HTR-8/SVneo (cell line): ENCODE measurements around the gene CHST8.
"Not testable (repeated sequence)": the region's sequence is repeated elsewhere in the genome, so short reads cannot be mapped to it uniquely, and the experiment has no call there.

ENCODE experiments used
- DNase-seq: peaks from one replicate; pipeline ENCODE4 v3.0.0; 2011; ENCODE audit warnings: low spot score, mixed read lengths; ENCODE audit not compliant: insufficient read length
- FAIRE-seq: peaks from 2 replicates; lab custom pipeline; 2011; peaks lifted over from hg19 to GRCh38; lab: Jason Lieb, UNC

The CHST8 gene

DNA sequence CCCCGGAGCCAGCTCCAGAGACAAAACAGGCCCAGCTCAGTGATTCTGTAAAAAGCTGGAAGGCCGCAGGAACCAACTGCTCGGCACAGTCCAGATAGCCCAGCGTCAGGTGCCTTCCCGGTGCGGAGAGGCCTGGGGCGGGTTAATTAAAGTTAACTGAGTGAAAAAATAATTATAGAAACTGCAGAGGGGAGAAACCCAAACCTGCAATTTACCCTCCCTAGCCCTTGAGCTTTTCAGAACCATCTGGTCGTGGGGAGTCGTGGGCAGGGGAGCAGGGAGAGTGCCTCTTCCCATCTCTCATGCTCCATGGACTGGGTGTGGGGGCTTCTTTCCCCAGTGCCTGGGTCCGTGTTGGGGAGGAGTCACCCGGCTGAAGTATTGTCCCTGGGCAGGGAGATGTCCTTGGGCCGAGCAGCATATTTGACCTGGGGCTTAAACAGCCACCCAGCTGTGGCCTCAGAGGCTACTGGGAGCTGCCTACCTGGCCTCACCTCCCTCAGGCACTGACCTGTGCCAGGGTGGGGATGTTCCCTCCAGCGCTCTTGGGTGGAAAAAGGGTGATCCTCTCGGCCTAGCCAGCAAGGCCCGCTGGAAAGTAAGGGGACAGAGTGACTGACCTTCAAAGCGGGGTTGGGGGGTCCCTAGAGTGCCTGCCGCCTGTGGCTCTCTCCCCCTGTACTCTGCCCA lies 65.9 kb downstream of the CHST8 start:
- FAIRE-seq (no peak), DNase-seq (no peak)

DNA sequence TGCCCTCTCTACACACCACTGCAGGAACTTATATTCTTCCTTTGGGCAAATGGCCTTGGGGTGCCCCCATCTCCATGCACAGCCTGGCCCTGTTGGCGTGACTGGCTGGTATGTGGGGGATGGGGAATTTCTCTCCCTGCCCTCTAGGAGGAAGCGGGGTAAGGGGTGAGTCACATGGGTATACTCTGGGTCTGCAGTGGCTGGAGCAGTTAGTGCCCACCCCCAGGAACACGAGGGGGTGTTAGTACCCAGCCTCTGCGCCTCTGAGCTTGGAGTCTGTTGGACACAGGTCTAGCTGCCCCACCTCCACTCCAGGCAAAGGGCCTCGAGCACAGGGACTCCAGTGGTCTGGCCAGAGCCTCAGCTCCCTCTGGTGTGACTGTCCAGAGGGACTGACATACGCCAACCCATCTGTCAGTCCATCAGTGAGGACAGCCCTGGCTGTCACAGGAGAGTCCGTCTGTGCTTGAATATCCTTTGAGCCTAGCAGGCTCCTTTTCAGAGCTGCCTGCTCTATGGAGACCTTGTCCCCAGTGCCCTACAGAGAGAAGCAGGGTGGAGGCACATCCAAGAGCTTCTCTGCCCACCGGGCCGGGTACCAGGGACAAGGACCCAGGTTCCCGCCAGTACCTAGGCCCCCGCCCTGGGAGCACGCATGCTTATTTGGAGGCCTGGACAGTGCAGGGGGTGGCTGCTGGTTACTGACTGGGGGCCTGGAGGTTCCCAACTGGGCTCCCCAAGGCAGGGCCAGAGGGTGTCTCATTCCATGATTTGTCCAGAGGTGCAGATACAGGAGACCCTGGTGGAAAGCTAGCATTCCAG lies 66.6 kb downstream of the CHST8 start:
- no peak for DNase-seq
- FAIRE-seq = no peak

DNA sequence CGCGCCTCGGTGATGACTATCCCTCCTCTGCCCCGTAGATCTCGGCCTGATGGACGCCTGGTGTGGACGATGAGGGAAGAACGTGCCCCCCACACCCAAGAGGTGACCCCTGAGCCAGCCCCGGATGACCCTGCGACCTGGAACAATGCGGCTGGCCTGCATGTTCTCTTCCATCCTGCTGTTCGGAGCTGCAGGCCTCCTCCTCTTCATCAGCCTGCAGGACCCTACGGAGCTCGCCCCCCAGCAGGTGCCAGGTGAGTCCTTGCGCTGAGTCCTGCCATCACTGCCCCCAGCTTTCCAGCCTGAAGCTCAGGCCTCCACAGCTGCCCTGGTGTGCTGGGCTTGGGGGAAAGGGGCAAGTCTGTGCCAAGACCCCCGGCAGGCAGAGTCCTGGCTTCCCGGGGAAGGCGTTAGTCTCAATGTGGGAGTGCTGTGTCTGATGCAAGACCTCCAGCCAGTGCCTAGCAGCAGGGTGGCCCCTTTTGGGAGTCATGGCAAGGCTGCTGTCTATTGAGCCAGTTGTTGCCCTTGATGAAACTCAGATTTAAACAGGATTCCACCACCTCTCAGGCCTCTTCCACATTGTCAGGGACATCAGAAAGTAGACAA lies 67.5 kb downstream of the CHST8 start:
- DNase-seq (no peak), FAIRE-seq (no peak)

DNA sequence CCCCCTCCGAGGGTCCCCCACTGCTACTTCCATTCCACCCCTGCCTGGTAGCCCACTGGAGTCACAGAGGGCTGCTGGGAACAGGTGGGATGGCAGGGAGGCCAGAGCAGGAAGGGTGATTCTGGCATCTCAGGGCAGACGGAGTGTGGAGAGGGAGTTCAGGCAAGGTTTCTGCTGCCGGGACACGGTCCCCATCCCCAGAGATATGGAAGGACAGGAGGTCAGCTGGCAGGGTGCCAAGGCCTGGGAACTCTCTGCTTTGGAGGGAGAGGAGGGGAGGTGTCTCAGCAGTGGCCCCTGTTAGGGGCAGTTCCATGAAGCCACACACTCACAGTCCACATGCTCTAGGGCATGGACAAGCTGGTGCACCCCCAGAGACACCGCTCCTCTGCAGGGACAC lies 68.1 kb downstream of the CHST8 start:
- FAIRE-seq (no peak), DNase-seq (no peak)

DNA sequence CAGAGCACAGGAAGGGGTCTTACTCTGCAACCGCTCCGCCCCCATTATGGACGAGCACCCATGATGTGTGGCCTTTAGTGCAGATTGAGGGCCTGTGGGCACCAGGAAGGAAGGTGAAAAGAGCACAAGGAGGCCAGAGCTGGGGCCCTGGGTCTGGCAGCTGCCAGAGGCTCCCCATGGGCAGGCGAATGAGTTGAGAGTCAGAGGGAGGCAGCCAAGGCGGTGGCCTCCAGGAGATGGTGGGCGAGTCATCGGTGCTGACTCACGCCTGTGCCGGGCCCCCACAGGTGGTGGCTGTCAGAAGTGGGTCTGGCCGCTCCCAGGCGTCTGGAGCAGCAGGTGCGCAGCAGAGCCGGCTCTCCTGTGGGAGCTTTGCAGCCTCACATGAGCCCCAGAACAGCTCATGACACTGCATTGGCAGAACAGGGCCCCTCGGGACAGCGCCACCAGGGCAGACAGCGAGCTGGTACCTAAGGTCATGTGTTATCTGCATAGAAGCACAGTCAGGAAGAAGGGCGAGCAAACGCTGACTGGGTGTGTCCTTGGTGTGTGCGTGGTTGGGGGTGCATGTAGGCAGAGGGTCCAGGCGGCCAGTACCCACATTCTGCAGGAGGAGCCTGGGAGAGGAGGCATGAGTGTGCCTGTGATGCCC lies 68.8 kb downstream of the CHST8 start:
- DNase-seq (no peak), FAIRE-seq (no peak)

DNA sequence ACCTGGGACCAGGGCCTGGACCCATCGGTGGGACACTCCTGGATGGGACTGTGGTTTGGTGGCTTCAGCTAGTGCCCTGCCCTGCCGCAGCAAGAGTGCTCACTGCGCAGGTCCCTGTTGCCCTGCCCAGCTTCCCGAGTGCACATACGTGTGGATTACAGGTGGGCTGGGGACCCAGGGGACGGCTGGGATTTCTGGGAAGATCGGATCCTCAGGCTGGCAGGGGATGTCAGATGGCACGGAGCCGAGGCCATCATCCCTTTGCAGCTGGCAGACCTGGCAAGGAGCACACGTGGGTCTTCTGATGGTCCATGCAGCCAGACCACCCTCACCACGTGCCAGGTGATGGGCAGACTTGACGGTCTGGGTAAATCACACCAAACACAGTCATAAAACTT lies 69.3 kb downstream of the CHST8 start:
- DNase-seq (no peak), FAIRE-seq (no peak)

DNA sequence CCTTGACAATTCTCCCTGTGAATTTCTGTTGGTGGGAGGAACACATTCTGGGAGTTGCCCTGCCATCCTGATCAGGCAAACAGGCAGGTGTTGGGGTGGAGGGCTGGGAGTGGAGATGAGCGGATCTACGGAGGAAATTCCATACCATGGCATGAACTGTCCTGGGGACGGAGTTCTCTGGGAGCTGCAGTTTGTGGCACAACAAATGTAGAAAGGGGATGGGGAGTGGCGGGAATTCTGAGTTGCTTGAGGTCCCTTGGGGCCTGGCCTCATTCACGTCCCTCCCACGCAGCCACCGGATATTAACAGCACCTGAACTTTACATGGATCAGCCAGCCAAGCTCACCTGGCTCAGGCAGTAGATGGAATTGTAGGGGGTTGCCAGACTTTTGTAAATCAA lies 70.0 kb downstream of the CHST8 start:
- FAIRE-seq (no peak), DNase-seq (no peak)

DNA sequence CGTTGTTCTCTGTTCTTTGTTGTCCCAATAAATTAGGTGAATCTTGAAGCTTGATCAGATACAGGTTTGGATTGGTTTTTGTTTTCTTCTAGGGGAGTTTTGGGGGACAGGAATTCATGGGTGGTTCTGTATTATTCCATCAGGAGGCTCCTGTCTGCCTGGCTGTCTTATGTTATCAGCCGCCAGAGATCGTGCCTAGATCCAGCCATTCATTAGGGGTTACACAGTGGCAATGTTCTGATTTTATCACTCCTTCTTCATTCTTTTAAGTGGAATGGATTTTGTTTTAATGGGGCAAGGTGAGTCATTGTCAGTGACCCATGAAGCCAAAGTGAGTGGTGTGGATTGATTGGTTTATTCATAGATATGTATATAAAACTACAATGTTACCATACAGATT lies 71.9 kb downstream of the CHST8 start:
- FAIRE-seq (no peak), DNase-seq (no peak)

DNA sequence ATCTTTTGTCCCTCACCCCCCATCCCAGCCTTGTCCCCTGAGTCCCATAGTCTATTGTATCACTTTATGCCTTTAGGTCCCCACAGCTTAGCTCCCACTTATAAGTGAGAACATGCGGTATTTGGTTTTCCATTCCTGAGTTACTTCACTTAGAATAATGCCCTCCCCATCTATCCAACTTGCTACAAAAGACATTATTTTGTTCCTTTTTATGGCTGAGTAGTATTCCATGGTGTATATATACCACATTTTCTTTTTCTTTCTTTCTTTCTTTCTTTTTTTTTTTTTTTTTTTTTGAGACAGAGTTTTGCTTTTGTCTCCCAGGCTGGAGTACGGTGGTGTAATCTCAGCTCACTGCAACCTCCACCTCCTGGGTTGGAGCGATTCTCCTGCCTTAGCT lies 73.8 kb downstream of the CHST8 start:
- FAIRE-seq, DNase-seq: not testable (repeated sequence)

DNA sequence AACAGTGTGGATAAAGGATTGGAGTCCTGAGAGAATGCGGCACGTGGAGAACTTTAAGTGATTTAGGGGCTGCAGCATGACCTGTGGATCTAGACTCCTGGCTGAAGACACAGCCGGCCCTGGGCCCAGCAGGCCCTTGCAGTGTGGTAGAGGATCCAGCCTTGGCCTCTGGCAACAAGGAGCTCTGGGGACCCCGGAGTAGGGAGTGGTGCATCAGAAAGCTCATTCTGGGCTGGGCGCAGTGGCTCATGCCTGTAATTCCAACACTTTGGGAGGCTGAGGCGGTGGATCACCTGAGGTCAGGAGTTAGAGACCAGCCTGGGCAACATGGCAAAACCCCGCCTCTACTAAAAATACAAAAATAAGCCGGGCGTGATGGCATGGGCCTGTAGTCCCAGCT lies 76.0 kb downstream of the CHST8 start:
- no peak for FAIRE-seq

DNA sequence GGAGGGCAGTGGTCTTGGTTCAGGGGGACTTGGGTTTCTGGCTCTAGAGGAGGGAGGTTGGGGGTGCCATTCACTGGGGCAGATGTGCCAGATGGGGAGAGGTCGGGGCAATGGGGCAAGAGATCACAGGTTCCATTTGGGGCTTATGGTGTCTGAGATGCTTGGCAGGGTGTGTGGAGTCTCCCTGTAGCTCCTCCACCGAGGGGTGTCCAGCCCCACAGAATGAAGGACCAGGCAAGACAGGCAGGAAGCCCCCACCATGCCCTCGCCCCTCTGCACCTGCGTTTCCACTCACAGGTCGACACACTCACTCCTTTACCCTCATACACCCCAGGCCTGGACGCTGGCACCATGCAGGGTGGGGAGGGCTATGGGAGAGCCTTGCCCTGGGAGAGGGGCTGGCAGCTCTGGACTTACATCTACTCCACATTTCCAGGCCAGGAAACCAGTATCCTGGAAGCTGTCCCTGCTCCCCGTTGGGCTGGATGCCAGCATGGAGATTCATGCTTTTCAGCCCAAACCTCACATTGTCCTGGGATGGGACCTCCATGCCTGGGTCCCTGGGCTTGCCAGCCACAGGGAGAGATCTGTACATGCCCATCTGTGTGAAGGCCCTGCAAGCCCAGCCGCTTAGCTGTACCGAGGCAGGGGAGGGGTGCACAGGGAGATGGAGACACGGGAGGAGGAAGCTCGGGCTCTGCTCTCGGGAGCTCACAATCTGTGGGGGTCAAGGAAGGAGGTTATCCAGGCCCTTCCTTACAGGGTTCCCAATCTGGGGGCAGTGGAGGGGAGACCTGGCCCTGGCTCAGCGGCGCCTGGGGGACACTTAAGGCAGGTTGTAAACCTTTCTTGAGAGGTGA lies 77.1 kb downstream of the CHST8 start:
- DNase-seq (no peak), FAIRE-seq (no peak)

More for the DNA sequence above, 76.0 kb downstream of the CHST8 start:
- DNase-seq = no peak

DNA sequence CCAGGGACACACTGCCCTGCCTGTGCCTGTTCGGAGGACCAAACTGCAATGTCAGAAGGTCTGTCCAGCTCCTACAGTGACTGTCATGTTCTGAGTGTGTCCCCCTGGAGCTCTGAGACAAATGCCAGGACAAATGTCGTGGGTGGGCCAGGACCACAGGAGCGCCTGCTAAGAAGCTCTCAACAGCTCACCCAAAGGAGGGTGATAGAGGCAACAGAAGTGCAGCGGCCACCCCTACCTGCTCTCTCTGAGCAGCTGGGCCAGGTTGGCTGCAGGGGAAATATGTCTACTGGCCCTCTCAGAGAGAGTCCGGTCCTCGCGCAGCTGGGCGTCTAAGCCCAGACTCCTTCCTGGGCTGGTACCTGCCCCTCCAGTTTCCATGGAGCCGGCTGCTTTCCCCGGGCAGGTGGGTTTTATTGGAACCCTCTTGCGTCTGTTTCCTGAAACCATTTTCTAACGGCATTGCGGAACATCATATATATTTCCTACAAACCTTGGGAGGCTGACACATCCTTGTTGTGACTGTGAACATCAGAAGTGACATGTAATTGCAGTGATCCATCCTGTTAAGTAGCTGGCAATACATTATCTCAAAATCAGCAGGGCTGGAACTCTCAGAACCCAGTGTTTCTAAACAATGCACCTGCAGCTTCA lies 78.1 kb downstream of the CHST8 start:
- DNase-seq = no peak
- FAIRE-seq = no peak

DNA sequence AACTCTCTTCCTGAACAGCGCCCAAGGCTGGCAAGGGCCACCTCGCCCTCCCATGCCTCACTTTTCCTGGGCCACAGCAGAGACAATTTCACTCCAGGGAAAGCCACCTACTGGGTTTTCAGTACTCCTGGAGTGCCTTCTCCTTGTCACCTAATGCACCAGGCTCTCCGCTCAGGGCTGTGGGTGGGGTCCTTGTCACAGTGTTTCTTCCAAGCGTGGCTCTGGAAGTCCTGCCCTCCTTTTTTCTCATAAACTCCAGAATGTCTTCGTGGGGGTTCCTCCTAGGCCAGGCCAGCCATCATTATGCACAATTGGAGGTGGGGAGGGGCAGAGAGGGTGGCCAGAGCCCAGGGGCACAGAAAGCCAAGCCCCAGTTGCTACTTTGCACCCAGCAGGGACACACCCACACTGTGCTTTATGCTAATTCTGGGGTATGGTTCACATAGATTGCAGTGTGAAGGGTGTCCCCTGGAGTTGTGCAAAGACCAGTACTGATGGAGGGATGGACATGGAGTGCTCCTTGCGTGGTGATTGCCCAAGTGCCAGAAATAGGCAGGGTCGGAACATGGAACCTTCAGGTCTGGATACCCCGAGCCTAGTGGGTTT lies 78.8 kb downstream of the CHST8 start:
- DNase-seq = no peak
- no peak for FAIRE-seq

DNA sequence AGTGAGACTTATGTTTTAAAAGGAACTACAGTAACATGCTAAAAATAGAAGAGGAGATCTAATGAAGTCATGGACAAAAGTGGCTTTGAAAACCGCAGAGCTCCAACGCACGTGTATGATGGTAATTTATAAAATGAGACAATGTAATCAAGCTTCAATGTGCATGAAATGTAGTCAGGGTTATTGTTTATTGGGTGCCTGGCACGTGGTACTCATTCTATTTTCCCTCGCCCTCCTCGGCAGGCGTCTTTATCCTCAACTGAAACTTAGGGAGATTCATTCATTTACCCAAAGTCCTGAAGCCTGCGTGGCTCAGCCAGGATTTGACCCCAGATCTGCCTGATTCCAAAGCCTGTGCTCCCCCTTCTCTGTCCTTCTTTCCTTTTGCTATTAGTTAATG lies 79.8 kb downstream of the CHST8 start:
- DNase-seq = no peak
- no peak for FAIRE-seq

DNA sequence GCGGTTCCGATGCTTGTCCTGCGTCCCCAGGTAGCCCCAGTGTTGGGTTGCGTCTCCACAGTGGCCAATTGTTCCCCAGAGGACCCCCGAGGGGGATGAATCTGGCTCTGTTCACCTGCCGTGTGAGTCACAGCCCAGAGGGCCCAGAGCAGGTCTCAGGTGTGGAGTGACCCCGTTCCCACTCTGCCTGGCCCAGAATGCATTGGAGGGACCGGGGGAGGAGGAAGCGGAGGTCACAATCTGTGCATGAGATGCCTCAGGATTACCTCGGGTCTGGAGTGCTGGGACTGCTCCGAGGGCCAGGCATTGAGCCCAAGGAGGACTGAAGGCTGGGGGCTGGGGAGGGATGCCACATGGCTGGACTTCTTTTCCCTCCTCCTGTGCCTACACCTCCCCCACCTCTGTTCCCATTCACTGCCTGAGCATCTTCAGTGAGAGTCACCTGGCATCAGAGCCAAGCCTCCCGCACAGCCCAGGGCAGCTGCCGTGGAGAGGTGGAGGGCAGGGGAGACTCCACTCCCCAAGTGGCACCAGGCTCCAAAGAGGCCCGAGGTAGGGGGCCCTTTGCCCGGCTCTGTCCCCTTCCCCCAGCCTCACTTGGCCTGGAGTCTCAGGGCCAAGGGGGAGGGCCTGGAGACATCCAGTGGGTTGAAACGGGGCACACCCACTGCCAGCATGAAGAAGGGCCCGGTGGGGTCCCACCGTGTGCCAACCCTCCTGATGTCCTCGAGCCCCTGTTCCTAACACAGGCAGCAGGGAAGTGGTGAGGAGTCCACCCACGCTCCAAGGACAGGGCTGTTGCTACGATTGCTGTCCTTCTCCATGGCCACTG lies 81.1 kb downstream of the CHST8 start:
- DNase-seq (no peak), FAIRE-seq (no peak)

DNA sequence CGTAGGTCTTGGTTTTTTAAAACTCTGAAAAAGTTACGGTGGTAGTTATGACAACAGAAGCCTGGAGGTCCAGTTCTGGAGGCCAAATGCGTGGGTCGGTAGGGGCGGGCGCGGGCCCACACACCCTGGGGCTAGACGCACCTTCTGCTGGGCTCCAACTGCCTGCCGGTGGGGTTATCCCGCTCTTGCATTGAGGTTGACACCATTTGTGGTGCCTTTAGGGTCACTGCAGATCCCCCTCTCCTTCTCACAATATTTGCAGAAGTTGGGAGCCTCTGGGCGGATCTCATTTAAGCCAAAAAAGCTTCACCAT lies 81.6 kb downstream of the CHST8 start:
- DNase-seq (no peak), FAIRE-seq (no peak)

DNA sequence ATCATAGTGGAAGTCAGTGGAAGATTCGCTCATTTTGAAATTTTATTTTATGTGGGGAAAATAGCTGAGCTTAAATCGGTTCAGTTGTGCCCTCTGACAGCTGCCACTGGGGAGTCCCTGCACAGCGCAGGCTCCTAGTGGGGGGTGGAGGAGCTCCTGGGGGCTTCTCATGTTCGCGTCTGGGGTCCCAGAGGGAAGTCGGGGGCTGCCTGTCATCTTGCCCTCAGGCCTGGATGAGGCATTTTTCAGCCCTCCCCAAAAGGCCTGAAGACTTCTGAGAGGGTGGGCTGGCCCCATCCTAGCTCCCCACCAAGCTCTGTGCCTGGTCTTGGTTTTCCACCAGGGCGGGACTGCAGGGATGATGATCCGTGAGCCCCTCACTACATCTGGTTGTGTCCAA lies 82.1 kb downstream of the CHST8 start:
- no peak for DNase-seq
- FAIRE-seq = no peak

DNA sequence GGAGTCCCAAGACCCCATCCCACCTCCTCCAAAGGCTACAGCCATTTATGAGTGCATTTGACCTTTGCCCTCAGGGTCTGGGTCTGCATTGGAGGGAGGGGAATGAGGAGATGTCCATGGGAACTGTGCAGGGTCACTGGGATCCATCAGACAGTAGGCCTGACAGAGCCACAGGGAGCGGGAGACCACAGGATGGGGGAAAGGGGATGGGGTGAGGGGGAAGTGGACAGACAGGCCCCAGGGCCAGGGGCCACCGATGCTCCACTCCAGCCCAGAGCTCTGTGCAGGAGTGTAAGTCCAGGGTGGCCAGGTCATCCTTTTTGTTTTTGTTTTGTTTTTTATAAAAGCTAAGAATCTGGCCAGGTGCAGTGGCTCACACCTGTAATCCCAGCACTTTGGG lies 82.5 kb downstream of the CHST8 start:
- DNase-seq (no peak), FAIRE-seq (no peak)
